Gastroesophageal sphincter (tissue), 4 donors: ENCODE measurements around the gene FAM76B. TPM values are rescaled to one million over a fixed set of nuclear protein-coding genes. Genes with fewer than 3 reads are reported as not detected.

Experiments used
- ATAC-seq: fragments of 150-250 bp; one replicate; pipeline ENCODE4 v1.9.1; 2016; ENCODE audit warnings: mild to moderate bottlenecking, moderate library complexity
- H3K27ac ChIP-seq, 4 donors: fragments of 200-600 bp; sonication (generic) in 3 of 4; 1 replicate in 3 of 4; 2 replicates in 1 of 4; pipeline ENCODE4 v1.5.1; 2016 to 2019
- H3K27me3 ChIP-seq: fragments of 200-600 bp; sonication (generic); one replicate; pipeline ENCODE4 v1.5.1; 2019
- H3K36me3 ChIP-seq, 2 donors: fragments of 200-600 bp; sonication (generic); one replicate each; pipeline ENCODE4 v1.5.1; 2019; ENCODE audit warnings: control low read depth in 1 of 2
- H3K4me1 ChIP-seq, 3 donors: fragments of 200-600 bp; sonication (generic); 1 replicate in 2 of 3; 2 replicates in 1 of 3; pipeline ENCODE4 v1.5.1; 2016 to 2019; ENCODE audit warnings: control low read depth in 2 of 3
- H3K4me3 ChIP-seq, 2 donors: fragments of 200-600 bp; sonication (generic); one replicate each; pipeline ENCODE4 v1.5.1; 2019; ENCODE audit warnings: mild to moderate bottlenecking in 1 of 2, moderate library complexity in 1 of 2
- H3K9me3 ChIP-seq, 3 donors: fragments of 200-600 bp; sonication (generic); one replicate each; pipeline ENCODE4 v1.5.1; 2017 to 2019; ENCODE audit warnings: control low read depth in 2 of 3
- EP300 ChIP-seq: sonication (generic); formaldehyde crosslinking; IDR thresholded peaks from one replicate; pipeline ENCODE4 v1.6.1; 2017; ENCODE audit warnings: antibody characterized with exemption, mild to moderate bottlenecking
- POLR2A ChIP-seq, 2 donors: fragments of 450-650 bp; IDR thresholded peaks; one replicate each; pipeline ENCODE4 v1.6.1; 2017; ENCODE audit warnings: antibody characterized with exemption in 2 of 2, mild to moderate bottlenecking in 2 of 2, moderate library complexity in 1 of 2
- POLR2AphosphoS5 ChIP-seq: sonication (generic); formaldehyde crosslinking; IDR thresholded peaks from one replicate; pipeline ENCODE4 v1.6.1; 2017; ENCODE audit warnings: antibody characterized with exemption
- WGBS, 2 donors: methylation state at CpG; one replicate each; pipeline ENCODE4 v1.1.5; 2018; ENCODE audit warnings: low coverage in 1 of 2; 5-methylcytosine and 5-hydroxymethylcytosine counted together
- total RNA-seq, 4 donors: library from RNA; depleted of rRNA; stranded (reverse); fragments of >200 nt; gene quantifications; one replicate each; pipeline ENCODE4 v1.1.0, GENCODE V29; 2016
- TF ChIP-seq, protein P1 (sequence below), 4 experiments: fragments of 200-600 bp in 2 of 4; fragments of 450-650 bp in 2 of 4; sonication (generic) in 1 of 4; IDR thresholded peaks; one replicate each; pipeline ENCODE4 v1.5.1; 2017 to 2019; ENCODE audit warnings: antibody characterized with exemption in 4 of 4, mild to moderate bottlenecking in 2 of 4, moderate library complexity in 2 of 4

Gene FAM76B
- total RNA-seq, 4 donors from 2014 or later = 21.0 to 41.7 (median 33.9) TPM

DNA sequence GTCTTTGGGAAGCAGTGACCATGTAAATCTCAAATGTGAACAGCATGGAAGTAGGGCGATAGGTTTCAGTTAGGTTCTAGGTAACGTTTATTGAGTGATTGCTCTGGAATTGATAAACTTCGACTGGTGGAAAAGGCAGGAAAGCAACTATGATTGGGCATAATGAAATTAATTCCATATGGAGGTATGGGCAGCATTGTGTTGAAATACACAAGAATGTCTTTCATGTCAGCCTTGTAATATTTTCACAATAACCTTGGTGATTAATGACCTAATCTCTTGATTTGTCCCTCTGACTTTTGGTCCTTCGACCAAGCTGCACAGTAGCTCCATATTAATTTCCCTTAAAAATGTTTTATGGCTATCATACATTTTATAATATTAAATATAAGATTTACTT is 3.5 kb upstream of the FAM76B start:
- TF ChIP-seq, protein P1, sequence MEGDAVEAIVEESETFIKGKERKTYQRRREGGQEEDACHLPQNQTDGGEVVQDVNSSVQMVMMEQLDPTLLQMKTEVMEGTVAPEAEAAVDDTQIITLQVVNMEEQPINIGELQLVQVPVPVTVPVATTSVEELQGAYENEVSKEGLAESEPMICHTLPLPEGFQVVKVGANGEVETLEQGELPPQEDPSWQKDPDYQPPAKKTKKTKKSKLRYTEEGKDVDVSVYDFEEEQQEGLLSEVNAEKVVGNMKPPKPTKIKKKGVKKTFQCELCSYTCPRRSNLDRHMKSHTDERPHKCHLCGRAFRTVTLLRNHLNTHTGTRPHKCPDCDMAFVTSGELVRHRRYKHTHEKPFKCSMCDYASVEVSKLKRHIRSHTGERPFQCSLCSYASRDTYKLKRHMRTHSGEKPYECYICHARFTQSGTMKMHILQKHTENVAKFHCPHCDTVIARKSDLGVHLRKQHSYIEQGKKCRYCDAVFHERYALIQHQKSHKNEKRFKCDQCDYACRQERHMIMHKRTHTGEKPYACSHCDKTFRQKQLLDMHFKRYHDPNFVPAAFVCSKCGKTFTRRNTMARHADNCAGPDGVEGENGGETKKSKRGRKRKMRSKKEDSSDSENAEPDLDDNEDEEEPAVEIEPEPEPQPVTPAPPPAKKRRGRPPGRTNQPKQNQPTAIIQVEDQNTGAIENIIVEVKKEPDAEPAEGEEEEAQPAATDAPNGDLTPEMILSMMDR (IDR thresholded peaks at IDR 0.05) = no peak
- no peak for TF ChIP-seq EP300
- no peak for TF ChIP-seq POLR2A (IDR thresholded peaks at IDR 0.05)
- no peak for TF ChIP-seq POLR2AphosphoS5
- no peaks in the 10 kb centered on the region for H3K9me3 ChIP-seq
- H3K4me1 ChIP-seq = peaks cover 0 to 30% (median 8%) of the 10 kb centered on the region in 3 donors
- H3K27me3 ChIP-seq = no peaks in the 10 kb centered on the region
- 68 to 88% methylated on average over 4 of the region's 4 CpGs for WGBS, 2 donors
- no peak overlapping the region for H3K27ac ChIP-seq
- ATAC-seq = no peak
- no peaks in the 10 kb centered on the region for H3K36me3 ChIP-seq
- H3K4me3 ChIP-seq = no peak overlapping the region

DNA sequence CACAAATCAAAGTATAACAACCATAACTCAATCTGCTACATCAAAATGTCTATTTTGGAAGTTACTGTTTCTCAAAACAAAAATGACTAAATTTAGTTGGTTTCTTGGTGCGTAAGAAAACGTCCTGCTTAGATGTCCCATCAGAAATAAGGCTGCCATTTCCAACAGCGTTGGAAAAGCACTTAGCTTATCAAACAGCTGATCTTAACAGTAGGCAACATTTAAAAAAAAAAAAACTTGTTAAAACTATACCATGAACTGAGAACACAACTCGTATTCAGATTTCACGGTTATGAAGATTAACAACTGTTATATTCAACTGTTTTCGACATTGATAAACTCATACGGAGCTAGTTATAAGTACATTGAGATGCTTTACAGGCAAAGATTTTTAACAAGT is 3.1 kb upstream of the FAM76B start:
- H3K27ac ChIP-seq = no peak overlapping the region
- 81 to 85% methylated on average over 5 to 7 of the region's 7 CpGs for WGBS, 2 donors
- H3K27me3 ChIP-seq = no peaks in the 10 kb centered on the region
- no peaks in the 10 kb centered on the region for H3K9me3 ChIP-seq
- TF ChIP-seq POLR2A (IDR thresholded peaks at IDR 0.05) (no peak), EP300 (no peak), POLR2AphosphoS5 (no peak)
- TF ChIP-seq, protein P1 (IDR thresholded peaks at IDR 0.05) = no peak
- no peak for ATAC-seq
- H3K4me3 ChIP-seq = no peak overlapping the region
- no peaks in the 10 kb centered on the region for H3K36me3 ChIP-seq
- peaks cover 0 to 34% (median 8%) of the 10 kb centered on the region in 3 donors for H3K4me1 ChIP-seq

DNA sequence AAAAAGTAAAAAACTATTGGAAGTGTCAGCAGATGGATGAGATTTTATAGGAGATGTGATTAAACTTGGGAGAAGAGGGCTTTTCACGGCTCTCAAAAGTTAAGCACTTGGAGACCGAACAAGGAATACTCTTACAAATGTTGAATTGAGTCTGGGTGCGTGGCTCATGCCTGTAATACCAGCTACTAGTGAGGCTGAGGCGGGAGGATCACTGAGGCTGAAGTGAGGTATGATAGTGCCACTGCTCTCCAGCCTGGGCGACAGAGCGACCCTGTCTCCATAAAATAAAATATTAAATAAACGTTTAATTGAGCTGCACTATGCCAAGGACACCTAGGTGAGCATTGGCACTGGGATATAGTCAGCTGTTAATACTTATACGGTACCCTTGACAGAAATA is 2.6 kb upstream of the FAM76B start:
- H3K27me3 ChIP-seq = no peaks in the 10 kb centered on the region
- TF ChIP-seq EP300 (no peak), POLR2AphosphoS5 (no peak), POLR2A (IDR thresholded peaks at IDR 0.05) (no peak)
- TF ChIP-seq, protein P1 (IDR thresholded peaks at IDR 0.05) = no peak
- H3K4me3 ChIP-seq = no peak overlapping the region
- no peak overlapping the region for H3K27ac ChIP-seq
- no peak for ATAC-seq
- WGBS, 2 donors = 71 to 90% methylated on average over 8 of the region's 8 CpGs
- H3K4me1 ChIP-seq = peaks cover 0 to 39% (median 8%) of the 10 kb centered on the region in 3 donors
- peaks cover 0 to 4% of the 10 kb centered on the region in 2 donors for H3K36me3 ChIP-seq
- no peaks in the 10 kb centered on the region for H3K9me3 ChIP-seq

DNA sequence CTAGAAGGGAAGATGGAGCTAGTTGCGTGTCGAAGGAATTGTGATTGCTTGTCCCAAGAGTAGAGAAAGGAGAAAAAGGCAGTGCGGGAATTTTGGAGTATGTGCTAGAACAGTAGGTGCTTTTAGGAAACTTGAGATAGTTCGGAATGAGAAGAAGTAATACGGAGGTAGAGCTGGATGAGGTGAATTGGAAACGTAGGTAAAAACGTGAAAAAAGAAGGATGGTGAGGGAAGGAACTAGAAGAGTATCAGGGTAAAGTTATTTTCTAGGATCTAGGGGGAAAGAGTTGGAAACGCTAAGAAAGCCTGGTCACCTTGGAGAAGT is 2.1 kb upstream of the FAM76B start:
- Histone ChIP-seq H3K4me3 (peak overlapping the region in 1 of 2 donors; percentile 90), H3K36me3 (peaks cover 0 to 9% of the 10 kb centered on the region in 2 donors), H3K9me3 (no peaks in the 10 kb centered on the region), H3K27ac (no peak overlapping the region), H3K4me1 (peaks cover 0 to 41% (median 8%) of the 10 kb centered on the region in 3 donors), H3K27me3 (no peaks in the 10 kb centered on the region)
- no peak for TF ChIP-seq POLR2A (IDR thresholded peaks at IDR 0.05)
- no peak for TF ChIP-seq POLR2AphosphoS5
- TF ChIP-seq, protein P1 (IDR thresholded peaks at IDR 0.05) = no peak
- no peak for TF ChIP-seq EP300
- no peak for ATAC-seq
- 54 to 74% methylated on average over 6 to 8 of the region's 8 CpGs for WGBS, 2 donors

DNA sequence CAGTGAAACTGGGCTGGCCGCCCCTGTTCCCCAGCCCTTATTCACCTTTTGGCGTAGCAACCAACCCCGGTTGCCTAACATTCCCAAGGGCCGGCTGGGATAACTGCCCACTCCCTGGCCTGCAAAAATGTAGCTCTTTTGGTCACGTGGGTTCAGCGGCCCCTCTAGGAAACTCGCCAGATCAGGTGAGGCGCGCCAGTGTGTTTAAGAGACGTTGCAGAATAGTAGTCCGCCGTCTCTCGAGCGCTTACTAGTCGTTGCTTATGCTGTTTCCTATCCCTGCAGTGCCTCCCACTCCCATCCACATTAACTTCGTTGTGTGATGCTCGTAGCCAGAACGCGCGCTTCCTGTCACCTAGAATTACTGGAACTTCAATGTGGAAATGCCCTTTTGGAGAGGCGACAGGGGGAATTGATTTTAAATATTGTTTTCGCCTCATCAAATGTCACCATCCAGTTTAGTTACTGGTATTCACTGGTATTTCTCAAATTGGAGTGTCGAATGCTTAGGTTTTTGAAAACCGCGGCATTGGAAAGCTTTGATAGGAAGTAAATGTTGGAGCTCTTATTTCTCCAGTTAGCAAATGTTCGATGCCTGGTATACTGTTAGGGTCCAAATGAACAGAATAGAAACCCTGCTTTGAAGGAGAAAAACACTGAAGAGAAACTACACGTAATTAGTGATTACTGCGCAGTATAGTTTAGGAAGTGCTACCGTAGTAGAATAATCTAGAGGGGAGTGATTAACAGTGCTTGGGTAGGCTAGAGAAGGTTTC is 1.5 kb upstream of the FAM76B start:
- Histone ChIP-seq H3K36me3 (peaks cover 0 to 15% of the 10 kb centered on the region in 2 donors), H3K27me3 (no peaks in the 10 kb centered on the region), H3K27ac (peak overlapping the region; percentile 89 to 100 (median 99)), H3K4me3 (peak overlapping the region; percentile 48 to 90), H3K4me1 (peaks cover 0 to 41% (median 8%) of the 10 kb centered on the region in 3 donors), H3K9me3 (no peaks in the 10 kb centered on the region)
- peak; percentile 3 for ATAC-seq
- WGBS, 2 donors = 10 to 14% methylated on average over 9 to 18 of the region's 29 CpGs
- TF ChIP-seq POLR2AphosphoS5 (no peak), POLR2A (IDR thresholded peaks at IDR 0.05) (no peak), EP300 (no peak)
- TF ChIP-seq, protein P1 (IDR thresholded peaks at IDR 0.05) = no peak
